CD1c-positive myeloid dendritic cell (primary cell): ENCODE results near the gene ACOT4.
"Not testable (repeated sequence)": the region's sequence is repeated elsewhere in the genome, so short reads cannot be mapped to it uniquely, and the experiment has no call there.

Source experiments
- DNase-seq: peaks from one replicate; pipeline ENCODE4 v3.0.0-alpha.2; 2016; ENCODE audit errors: extremely low spot score

ACOT4 gene, protein sequence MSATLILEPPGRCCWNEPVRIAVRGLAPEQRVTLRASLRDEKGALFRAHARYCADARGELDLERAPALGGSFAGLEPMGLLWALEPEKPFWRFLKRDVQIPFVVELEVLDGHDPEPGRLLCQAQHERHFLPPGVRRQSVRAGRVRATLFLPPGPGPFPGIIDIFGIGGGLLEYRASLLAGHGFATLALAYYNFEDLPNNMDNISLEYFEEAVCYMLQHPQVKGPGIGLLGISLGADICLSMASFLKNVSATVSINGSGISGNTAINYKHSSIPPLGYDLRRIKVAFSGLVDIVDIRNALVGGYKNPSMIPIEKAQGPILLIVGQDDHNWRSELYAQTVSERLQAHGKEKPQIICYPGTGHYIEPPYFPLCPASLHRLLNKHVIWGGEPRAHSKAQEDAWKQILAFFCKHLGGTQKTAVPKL

DNA sequence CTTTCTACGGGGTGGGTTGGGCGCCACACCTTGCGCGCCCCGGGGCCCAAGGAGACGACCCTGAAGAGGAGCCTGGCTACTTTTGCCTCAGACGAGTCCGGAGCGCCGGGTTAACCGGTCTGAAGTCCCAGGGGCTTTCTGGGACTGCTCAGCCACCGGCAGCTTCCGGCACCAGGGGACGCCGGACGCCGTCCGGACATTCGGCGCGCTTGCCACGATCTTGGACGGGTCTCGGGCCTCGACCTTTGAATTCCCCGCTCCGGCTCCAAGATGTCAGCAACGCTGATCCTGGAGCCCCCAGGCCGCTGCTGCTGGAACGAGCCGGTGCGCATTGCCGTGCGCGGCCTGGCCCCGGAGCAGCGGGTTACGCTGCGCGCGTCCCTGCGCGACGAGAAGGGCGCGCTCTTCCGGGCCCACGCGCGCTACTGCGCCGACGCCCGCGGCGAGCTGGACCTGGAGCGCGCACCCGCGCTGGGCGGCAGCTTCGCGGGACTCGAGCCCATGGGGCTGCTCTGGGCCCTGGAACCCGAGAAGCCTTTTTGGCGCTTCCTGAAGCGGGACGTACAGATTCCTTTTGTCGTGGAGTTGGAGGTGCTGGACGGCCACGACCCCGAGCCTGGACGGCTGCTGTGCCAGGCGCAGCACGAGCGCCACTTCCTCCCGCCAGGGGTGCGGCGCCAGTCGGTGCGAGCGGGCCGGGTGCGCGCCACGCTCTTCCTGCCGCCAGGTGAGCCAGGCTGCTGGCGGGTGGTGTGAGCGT lies at the start of gene ACOT4:
Gene ACOT4, plus strand, starts transcription at position 184 of the 760 bp plus-strand sequence. Its CDS starts 87 bp downstream, at position 271.
- peak; percentile 55 for DNase-seq

DNA sequence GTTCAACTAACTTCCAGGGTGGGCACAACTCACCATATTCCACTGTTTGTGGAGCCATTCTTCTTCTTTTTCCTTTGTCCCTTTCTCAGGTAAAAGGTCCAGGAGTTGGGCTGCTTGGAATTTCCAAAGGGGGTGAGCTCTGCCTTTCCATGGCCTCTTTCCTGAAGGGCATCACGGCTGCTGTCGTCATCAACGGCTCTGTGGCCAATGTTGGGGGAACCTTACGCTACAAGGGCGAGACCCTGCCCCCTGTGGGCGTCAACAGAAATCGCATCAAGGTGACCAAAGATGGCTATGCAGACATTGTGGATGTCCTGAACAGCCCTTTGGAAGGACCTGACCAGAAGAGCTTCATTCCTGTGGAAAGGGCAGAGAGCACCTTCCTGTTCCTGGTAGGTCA lies 48.7 kb upstream of the ACOT4 start:
- not testable (repeated sequence) for DNase-seq

DNA sequence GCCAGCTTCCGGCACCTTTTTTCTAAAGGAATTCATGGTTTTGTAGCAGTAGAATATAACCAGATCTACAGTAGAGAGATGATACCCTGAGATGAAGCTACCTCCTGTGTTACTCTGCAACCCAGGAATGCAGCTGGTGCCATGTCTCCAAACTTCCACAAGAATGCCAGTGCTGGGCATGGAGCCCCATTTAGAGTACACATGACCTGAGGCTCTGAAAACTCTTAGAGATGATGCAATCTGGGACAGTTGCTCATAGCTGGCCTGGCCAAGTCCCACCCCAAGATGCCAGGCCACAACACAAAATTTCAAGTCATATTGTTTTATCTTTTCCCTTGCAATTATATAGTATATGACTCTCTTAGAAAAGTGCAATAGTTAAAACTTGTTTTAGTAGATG lies 46.3 kb upstream of the ACOT4 start:
- DNase-seq: not testable (repeated sequence)

DNA sequence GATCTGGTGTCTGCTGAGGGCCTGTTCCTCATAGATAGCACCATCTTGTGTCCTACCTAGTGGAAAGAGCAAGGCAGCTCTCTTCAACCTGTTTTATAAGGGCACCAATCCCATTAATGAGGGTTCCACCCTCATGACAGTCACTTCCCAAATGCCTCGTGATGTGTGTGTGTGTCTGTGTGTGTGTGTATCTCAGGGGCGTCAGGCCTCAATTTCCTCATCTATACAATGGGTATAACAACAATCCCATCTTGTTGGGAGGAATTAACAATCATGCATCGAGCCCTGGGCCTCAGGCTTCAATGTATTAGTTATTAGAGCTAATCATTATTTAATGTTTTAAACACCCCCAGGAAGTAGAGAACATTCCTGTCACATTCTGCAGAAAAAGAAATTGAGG lies 42.6 kb upstream of the ACOT4 start:
- DNase-seq: not testable (repeated sequence)

DNA sequence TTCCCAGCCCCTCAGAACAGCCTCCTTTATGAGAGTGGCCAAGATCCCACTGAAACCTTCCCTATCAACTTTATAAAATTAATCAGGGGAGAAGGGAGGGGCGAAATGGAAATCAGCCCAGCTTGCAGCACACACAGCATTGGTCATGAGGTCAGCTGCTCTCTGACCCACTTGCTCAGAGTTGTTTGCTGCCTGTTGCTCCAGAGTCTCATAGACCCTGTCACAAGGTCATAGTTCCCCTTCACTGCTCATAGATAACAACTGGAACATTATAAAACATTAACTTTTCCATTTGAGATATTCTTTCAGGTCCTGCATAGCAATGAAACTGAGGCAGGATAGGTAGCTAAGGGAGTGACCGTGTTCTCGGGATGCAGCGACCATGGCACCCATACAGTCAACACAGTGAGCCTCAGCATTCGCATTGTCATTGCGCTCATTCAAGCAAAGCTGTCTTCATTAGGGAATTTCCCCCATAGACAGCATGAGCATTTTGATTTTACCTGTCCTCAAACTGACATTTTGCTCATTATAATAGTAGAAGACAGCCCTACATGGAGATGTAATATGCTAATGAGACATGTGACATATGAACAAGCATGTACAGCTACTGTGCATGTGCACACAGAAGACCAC lies 41.7 kb upstream of the ACOT4 start:
- not testable (repeated sequence) for DNase-seq

DNA sequence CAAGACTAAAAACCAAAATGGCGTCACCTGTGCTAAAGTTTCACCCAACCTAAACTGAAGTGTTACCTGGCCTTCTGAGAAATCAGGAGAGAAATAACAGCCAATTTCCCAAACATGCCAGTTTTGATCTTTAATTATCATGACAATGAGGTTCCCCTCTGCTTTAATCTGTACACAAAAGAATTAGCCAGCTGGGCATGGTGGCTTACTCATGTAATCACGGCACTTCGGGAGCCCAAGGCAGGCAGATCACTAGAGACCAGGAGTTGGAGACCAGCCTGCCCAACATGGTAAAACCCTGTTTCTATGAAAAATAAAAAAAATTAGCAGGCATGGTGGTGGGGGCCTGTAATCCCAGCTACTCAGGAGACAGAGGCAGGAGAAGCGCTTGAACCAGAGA lies 37.8 kb upstream of the ACOT4 start:
- no peak for DNase-seq

DNA sequence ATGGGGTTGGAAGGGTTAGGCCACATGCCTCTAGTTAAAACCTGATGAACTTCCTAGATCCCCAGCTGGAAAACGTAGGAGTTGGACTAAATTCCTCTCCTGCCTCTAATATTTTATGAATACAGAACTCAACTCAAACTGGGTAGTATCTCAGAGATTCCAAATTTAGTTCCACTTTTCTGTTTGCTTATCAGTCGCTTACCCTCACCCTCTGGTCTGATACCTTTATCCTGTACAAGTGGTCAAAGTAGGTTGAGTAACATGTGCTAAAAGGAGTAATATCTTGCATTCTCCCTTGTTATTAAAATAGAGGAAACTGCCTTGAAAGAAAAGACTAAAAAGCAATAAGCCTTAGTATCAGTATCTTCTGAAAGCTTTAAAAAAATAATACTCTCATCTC lies 34.5 kb upstream of the ACOT4 start:
- DNase-seq: not testable (repeated sequence)

DNA sequence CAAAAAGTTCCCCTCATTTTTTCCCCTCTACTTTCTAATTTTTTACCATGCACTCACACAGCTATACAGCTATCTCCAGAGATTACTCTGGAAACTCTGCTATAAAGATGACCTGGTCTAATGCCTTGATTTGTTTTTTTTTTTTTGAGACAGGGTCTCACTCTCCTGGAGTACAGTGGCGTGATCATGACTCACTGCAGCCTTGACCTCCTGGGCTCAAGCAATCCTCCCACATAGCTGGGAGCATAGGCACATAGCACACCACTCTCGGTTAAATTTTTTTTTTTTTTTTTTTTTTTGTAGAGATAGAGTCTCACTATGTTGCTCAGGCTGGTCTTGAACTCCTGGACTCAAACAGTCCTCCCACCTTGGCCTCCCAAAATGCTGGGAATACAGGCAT lies 33.4 kb upstream of the ACOT4 start:
- not testable (repeated sequence) for DNase-seq

DNA sequence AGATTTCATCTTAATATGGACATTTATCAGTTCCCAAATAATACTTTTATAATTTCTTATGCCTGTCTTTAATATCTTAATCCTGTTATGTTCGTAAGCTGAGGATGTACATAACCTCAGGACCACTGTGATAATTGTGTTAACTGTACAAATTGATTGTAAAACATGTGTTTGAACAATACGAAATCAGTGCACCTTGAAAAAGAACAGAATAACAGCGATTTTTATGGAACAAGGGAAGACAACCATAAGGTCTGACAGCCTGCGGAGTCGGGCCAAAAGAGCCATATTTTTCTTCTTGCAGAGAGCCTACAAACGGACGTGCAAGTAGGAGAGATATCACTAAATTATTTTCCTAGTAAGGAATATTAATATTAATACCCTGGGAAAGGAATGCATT lies 29.4 kb upstream of the ACOT4 start:
- not testable (repeated sequence) for DNase-seq

DNA sequence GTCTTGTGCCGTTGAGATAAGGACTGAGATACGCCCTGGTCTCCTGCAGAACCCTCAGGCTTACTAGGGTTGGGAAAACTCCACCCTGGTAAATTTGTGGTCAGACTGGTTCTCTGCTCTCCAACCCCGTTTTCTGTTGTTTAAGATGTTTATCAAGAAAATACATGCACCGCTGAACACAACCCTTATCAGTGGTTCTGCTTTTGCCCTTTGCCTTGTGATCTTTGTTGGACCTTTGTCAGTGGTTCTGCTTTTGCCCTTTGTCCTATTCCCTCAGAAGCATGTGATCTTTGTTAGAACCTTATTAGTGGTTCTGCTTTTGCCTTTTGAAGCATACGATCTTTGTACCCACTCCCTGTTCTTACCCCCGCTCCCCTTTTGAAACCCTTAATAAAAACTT lies 29.0 kb upstream of the ACOT4 start:
- DNase-seq: peak; percentile 55

DNA sequence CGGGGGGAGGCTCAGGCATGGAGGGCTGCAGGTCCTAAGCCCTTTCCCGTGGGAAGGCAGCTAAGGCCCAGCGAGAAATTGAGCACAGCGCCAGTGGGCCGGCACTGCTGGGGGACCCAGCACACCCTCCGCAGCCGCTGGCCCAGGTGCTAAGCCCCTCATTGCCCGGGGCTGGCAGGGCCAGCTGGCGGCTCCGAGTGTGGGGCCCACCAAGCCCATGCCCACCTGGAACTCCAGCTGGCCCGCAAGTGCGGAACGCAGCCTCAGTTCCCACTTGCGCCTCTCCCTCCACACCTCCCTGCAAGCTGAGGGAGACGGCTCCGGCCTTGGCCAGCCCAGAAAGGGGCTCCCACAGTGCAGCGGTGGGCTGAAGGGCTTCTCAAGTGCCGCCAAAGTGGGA lies 25.2 kb upstream of the ACOT4 start:
- DNase-seq: not testable (repeated sequence)

DNA sequence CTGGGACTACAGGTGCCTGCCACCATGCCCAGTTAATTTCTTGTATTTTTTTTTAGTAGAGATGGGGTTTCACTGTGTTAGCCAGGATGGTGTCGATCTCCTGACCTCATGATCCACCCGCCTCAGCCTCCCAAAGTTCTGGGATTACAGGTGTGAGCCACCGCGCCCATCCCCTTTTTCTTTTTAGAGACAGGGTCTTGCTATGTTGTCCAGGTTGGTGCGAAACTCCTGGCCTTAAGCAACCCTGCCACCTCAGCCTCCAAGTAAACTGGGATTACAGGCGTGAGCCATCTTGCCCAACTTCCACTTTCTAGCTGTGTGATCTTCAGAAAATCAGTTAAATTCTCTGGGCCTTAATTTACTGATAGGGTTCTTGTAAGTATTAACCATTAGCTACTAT lies 24.7 kb upstream of the ACOT4 start:
- not testable (repeated sequence) for DNase-seq

DNA sequence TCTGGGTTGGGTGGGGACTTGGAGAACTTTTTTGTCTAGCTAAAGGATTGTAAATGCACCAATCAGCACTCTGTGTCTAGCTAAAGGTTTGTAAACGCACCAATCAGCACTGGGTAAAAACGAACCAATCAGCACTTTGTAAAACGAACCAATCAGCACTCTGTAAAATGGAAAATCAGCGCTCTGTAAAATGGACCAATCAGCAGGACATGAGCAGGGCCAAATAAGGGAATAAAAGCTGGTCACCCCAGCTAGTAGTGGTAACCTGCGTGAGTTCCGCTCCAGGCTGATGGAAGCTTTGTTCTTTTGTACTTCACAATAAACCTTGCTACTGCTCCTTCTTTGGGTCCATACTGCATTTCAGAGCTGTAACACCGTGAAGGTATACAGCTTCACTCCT lies 24.3 kb upstream of the ACOT4 start:
- DNase-seq: no peak

DNA sequence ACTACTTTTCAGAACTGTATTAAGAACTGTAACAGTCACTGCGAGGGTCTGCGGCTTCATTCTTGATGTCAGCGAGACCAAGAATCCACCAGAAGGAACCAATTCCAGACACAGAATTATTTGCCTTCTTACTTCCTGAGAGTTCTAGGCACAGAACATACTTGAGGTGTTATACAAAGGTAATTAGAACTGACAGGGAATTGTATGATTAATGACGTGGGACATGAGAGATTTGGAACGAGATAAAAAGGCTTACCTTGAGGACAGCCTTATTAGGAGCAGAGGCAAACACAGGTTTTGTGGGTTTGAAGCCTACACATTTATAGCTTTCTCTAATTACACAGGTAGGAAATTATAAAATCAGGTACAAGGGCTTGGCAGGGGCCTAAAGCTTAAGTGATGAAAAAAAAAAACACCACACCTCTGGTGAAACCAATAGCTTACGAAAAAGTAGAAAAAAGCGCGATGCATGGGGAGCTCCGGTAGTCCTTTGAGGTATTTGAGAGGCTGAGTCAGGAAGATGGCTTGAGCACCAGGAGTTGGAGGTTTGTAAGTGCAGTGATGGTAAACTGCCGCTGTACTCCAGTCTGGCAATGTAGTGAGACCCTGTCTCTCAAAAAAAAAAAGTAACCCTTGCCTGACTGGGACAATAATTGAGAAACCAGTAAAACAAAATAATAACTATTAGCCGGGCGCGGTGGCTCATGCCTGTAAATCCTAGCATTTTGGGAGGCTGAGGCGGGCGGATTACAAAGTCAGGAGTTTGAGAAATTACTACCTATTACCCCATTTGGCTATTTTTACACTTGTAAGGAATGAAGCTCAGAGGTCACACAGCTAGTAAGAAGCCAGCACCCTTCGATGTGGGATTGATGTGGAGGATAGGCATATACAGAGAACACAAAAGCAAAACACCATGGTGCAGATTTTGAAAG lies 23.5 kb upstream of the ACOT4 start:
- no peak for DNase-seq

DNA sequence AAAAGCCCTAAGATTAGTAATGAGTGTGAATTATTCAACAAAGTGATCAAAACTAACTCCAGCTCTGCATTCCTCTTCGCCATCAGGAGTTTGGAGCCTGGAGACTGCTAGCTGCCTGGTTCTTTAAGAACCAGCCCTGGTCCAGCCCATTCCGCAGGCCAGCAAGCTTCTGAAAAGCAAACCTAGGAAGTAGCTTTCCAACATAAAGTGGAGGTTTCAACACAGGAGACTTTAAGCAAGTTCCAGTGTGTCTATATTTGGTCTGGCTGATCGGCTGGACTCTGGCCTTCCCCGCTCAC lies 22.8 kb upstream of the ACOT4 start:
- DNase-seq: not testable (repeated sequence)

DNA sequence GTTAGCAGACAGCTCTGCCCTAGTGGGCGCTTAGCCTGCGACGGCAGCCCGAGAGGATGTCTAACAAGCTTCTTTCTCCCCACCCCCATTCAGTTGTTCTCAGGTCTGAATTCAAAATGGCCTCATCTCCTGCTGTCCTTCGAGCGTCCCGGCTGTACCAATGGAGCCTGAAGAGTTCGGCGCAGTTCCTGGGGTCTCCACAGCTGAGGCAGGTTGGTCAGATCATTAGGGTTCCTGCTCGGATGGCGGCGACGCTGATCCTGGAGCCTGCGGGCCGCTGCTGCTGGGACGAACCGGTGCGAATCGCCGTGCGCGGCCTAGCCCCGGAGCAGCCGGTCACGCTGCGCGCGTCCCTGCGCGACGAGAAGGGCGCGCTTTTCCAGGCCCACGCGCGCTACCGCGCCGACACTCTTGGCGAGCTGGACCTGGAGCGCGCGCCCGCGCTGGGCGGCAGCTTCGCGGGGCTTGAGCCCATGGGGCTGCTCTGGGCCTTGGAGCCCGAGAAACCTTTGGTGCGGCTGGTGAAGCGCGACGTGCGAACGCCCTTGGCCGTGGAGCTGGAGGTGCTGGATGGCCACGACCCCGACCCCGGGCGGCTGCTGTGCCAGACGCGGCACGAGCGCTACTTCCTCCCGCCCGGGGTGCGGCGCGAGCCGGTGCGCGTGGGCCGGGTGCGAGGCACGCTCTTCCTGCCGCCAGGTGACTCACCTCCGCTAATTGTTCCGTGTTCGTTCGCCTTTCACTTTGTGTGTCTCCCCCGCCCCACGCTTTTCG lies 22.3 kb upstream of the ACOT4 start, which contains the start of gene ACOT2:
Gene ACOT2, plus strand, starts transcription at position 29 of the 774 bp plus-strand sequence. Its CDS starts 28 bp downstream, at position 57.
- DNase-seq: peak; percentile 88

DNA sequence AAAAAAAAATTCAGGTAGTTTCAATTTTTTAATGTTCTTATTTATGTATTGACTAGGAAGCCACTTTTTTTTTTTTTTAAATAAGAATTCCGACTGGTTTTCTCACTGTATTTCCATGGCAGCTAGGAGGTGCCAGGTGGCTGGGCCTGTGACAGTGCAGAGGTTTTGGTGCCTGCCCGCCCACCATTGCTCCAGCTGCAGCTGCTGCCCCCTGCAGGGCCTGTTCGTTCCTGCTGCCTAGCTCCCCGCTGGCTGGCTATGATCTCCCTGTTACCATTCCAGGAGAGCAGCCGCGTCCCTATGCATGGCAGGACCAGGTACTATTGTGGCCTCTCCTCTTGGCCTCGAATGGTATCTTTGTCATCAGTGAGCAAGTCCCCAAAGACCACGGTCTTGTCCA lies 20.8 kb upstream of the ACOT4 start:
- peak; percentile 51 for DNase-seq

DNA sequence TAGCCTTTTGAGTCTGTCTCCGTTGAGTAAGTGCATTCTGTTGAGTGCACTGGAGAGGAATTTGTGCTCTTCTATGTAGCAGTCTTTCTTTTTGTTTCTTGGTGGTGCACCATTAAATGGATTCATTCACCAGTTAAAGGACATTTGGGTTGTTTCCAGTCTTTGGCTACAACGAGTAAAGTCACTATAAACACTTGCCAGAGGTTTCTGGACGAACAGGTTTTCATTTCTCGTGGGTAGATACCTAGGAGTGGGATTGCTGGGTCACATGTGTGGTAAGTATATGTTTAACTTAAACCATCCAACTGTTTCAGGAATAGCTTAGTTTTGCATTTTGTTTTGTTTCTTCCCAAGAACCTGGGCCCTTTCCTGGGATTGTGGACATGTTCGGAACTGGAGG lies 18.6 kb upstream of the ACOT4 start:
- DNase-seq: not testable (repeated sequence)

DNA sequence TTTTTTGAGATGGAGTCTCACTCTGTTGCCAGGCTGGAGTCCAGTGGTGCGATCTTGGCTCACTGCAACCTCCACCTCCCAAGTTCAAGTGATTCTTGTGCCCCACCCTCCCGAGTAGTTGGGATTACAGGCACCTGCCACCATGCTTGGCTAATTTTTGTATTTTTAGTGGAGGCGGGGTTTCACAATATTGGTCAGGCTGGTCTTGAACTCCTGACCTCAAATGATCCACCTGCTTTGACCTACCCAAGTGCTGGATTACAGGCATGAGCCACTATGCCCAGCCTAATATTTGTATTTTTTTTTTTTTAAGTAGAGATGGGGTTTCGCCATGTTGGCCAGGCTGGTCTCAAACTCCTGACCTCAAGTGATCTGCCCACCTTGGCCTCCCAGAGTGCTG lies 17.9 kb upstream of the ACOT4 start:
- DNase-seq: not testable (repeated sequence)

DNA sequence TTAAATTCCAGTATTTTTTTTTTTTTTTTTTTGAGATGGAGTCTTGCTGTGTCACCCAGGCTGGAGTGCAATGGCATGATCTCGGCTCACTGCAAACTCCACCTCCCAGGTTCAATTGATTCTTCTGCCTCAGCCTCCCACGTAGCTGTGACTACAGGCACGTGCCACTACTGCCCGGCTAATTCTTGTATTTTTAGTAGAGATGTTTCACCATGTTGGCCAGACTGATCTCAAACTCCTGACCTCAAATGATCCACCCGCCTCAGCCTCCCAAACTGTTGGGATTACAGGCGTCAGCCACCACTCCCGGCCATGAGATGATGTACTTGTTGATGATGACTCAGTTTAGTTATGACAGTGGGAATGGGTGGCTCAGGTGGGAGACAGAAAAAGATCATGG lies 17.4 kb upstream of the ACOT4 start:
- not testable (repeated sequence) for DNase-seq

DNA sequence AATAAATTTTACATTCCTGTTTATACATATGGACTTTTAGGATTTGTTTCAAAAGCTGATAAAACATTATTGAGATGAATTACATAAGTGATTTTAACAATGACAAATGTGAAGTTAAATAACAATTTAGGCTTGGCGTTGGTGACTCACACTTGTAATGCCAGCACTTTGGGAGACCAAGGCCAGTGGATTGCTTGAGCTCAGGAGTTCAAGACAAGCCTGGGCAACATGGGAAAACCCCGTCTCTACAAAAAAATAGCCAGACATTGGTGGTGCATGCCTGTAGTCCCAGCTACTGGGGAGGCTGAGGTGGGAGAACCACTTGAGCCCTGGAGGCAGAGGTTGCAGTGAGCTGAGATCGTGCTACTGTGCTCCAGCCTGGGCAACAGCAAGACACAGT lies 15.3 kb upstream of the ACOT4 start:
- no peak for DNase-seq
